A549 (cell line): ENCODE measurements around the gene SHQ1.

Experiments used
- CEBPB ChIP-seq, 2 experiments: fragments of >200 bp in 1 of 2; sonication (Bioruptor Twin) in 1 of 2; formaldehyde crosslinking in 1 of 2; IDR thresholded peaks; 2 replicates each; pipeline ENCODE4 v1.6.1; 2012 to 2016
- EP300 ChIP-seq, 2 experiments: fragments of >200 bp; sonication (Bioruptor Twin); formaldehyde crosslinking; IDR thresholded peaks; 2 replicates in 1 of 2; 3 replicates in 1 of 2; pipeline ENCODE4 v1.6.1; 2016 to 2017
- MYC ChIP-seq: IDR thresholded peaks from 2 replicates; pipeline ENCODE4 v1.6.1; 2012; ENCODE audit warnings: mild to moderate bottlenecking, inconsistent platforms, low read length, improper control_type of control experiment, borderline replicate concordance
- POLR2A ChIP-seq: IDR thresholded peaks from 2 replicates; pipeline ENCODE4 v1.6.1; 2012; ENCODE audit warnings: mild to moderate bottlenecking, low read length
- RAD21 ChIP-seq, 2 experiments: fragments of >200 bp in 1 of 2; sonication (Bioruptor Twin) in 1 of 2; formaldehyde crosslinking in 1 of 2; IDR thresholded peaks in 1 of 2; conservative IDR thresholded peaks in 1 of 2; 2 replicates in 1 of 2; 3 replicates in 1 of 2; pipeline ENCODE4 v1.6.1; 2012 to 2018; ENCODE audit warnings: inconsistent platforms in 1 of 2
- REST ChIP-seq: fragments of 200-600 bp; sonication (generic); IDR thresholded peaks from 2 replicates; pipeline ENCODE4 v1.6.1; 2016; ENCODE audit warnings: antibody characterized with exemption, mild to moderate bottlenecking, moderate library complexity
- SMC3 ChIP-seq: fragments of >200 bp; sonication (Bioruptor Twin); formaldehyde crosslinking; IDR thresholded peaks from 3 replicates; pipeline ENCODE4 v1.6.1; 2018; ENCODE audit warnings: inconsistent platforms
- TF ChIP-seq, protein P1 (sequence below): fragments of 450-650 bp; IDR thresholded peaks from 2 replicates; pipeline ENCODE4 v1.6.1; 2014; ENCODE audit warnings: antibody characterized with exemption
- TF ChIP-seq, protein P2 (sequence below): fragments of 150-350 bp; IDR thresholded peaks from 2 replicates; pipeline ENCODE4 v1.6.1; 2014; ENCODE audit warnings: low read depth, mild to moderate bottlenecking, low read length
- TF ChIP-seq, protein P3 (sequence below): fragments of >200 bp; sonication (Bioruptor Twin); formaldehyde crosslinking; IDR thresholded peaks from 3 replicates; pipeline ENCODE4 v1.5.1; 2016

- TF ChIP-seq, protein P1, sequence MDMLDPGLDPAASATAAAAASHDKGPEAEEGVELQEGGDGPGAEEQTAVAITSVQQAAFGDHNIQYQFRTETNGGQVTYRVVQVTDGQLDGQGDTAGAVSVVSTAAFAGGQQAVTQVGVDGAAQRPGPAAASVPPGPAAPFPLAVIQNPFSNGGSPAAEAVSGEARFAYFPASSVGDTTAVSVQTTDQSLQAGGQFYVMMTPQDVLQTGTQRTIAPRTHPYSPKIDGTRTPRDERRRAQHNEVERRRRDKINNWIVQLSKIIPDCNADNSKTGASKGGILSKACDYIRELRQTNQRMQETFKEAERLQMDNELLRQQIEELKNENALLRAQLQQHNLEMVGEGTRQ = no peak
- no peak for TF ChIP-seq POLR2A
- no peak for TF ChIP-seq EP300 (IDR thresholded peaks at IDR 0.05)
- TF ChIP-seq, protein P2, sequence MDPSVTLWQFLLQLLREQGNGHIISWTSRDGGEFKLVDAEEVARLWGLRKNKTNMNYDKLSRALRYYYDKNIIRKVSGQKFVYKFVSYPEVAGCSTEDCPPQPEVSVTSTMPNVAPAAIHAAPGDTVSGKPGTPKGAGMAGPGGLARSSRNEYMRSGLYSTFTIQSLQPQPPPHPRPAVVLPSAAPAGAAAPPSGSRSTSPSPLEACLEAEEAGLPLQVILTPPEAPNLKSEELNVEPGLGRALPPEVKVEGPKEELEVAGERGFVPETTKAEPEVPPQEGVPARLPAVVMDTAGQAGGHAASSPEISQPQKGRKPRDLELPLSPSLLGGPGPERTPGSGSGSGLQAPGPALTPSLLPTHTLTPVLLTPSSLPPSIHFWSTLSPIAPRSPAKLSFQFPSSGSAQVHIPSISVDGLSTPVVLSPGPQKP = no peak
- TF ChIP-seq MYC = no peak
- TF ChIP-seq RAD21 (conservative IDR thresholded peaks at IDR 0.05 in 1 of 2, IDR thresholded peaks at IDR 0.05 in 1 of 2) = no peak
- TF ChIP-seq, protein P3, sequence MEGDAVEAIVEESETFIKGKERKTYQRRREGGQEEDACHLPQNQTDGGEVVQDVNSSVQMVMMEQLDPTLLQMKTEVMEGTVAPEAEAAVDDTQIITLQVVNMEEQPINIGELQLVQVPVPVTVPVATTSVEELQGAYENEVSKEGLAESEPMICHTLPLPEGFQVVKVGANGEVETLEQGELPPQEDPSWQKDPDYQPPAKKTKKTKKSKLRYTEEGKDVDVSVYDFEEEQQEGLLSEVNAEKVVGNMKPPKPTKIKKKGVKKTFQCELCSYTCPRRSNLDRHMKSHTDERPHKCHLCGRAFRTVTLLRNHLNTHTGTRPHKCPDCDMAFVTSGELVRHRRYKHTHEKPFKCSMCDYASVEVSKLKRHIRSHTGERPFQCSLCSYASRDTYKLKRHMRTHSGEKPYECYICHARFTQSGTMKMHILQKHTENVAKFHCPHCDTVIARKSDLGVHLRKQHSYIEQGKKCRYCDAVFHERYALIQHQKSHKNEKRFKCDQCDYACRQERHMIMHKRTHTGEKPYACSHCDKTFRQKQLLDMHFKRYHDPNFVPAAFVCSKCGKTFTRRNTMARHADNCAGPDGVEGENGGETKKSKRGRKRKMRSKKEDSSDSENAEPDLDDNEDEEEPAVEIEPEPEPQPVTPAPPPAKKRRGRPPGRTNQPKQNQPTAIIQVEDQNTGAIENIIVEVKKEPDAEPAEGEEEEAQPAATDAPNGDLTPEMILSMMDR = no peak
- TF ChIP-seq SMC3 = no peak
- TF ChIP-seq CEBPB (IDR thresholded peaks at IDR 0.05) = no peak
- TF ChIP-seq REST = no peak
Observed at GRCh38 chr3:72733676-72734075, 114.6 kb downstream of the SHQ1 start.
